Muscle layer of duodenum (tissue), 2 donors: ENCODE results near the gene TTC33.
"Not testable (repeated sequence)": the region's sequence is repeated elsewhere in the genome, so short reads cannot be mapped to it uniquely, and the experiment has no call there.

Source experiments
- H3K27ac ChIP-seq: one replicate; pipeline ENCODE4 v1.7.0; 2013; ENCODE audit warnings: mild to moderate bottlenecking, low read length
- H3K27me3 ChIP-seq: one replicate; pipeline ENCODE4 v1.7.0; 2013; ENCODE audit warnings: low read depth, mild to moderate bottlenecking, control low read depth, low read length
- H3K36me3 ChIP-seq, 2 donors: one replicate each; pipeline ENCODE4 v1.7.0; 2013; ENCODE audit warnings: low read length in 2 of 2, control low read depth in 1 of 2, mild to moderate bottlenecking in 1 of 2; ENCODE audit not compliant: insufficient read depth in 2 of 2, control insufficient read depth in 1 of 2
- H3K4me1 ChIP-seq, 2 donors: one replicate each; pipeline ENCODE4 v1.7.0; 2013; ENCODE audit warnings: low read length in 2 of 2, mild to moderate bottlenecking in 2 of 2, control low read depth in 1 of 2, moderate library complexity in 1 of 2; ENCODE audit not compliant: insufficient read depth in 2 of 2, control insufficient read depth in 1 of 2
- H3K4me3 ChIP-seq, 2 donors: one replicate each; pipeline ENCODE4 v1.7.0; 2013; ENCODE audit warnings: low read length in 2 of 2, low read depth in 1 of 2, mild to moderate bottlenecking in 1 of 2
- H3K9me3 ChIP-seq, 2 donors: one replicate each; pipeline ENCODE4 v1.7.0; 2013; ENCODE audit warnings: low read length in 2 of 2, control low read depth in 1 of 2, mild to moderate bottlenecking in 1 of 2; ENCODE audit not compliant: control insufficient read depth in 1 of 2
- donor health status: healthy.

The TTC33 gene

DNA sequence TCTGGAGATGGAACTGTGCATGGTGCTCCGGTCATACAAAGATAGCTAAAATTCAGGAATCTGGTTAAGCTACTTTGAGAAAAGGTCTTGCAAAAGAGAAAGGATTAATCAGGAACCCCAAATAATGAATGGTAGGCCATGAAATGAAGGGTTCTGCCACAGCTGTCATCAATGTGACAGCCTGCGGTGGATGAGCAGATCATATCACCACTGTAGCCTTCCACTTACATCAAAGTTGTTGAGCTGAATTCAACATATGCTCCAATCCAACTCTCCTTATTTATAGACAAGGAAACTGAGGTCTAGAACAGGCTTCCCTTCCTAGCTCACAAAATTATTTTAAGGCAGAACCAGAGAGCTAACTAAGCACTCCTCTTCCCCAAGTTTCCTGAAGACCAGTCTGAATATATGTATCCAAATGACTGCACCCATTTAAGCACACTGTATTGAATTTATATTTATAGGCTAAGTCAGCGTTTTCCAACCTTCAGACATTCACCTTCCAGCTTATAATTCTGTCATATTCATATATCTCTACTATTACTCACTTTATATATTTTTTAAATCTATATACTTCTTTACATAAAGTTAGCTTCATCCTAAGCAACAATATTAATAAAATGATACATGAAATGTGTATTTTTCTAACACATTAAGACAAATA, 90.0 kb downstream of the TTC33 start:
- H3K9me3 ChIP-seq: no peaks in the 10 kb centered on the region
- H3K4me3 ChIP-seq: no peak overlapping the region
- H3K27ac ChIP-seq: no peak overlapping the region
- H3K27me3 ChIP-seq: no peaks in the 10 kb centered on the region
- H3K36me3 ChIP-seq: no peaks in the 10 kb centered on the region
- no peaks in the 10 kb centered on the region for H3K4me1 ChIP-seq

DNA sequence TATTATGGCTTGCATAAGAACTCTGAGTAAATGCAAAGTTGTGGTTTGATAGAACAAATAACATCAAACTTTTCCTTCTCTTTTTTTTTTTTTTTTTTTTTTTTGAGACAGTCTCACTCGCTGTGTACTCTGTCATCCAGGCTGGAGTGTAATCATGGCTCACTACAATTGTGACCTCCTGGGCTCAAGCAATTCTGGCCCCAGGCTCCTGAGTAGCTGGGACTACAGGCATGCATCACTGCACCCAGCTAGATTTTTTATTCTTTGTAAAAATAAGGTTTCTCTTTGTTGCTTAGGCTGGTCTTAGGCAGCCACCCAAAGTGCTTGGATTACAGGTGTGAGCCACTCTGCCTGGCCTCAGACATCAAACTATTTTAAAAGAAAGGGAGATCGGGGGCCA, 95.0 kb downstream of the TTC33 start:
- no peak overlapping the region for H3K27ac ChIP-seq
- no peaks in the 10 kb centered on the region for H3K9me3 ChIP-seq
- no peak overlapping the region for H3K4me3 ChIP-seq
- no peaks in the 10 kb centered on the region for H3K36me3 ChIP-seq
- no peaks in the 10 kb centered on the region for H3K4me1 ChIP-seq
- H3K27me3 ChIP-seq: no peaks in the 10 kb centered on the region

DNA sequence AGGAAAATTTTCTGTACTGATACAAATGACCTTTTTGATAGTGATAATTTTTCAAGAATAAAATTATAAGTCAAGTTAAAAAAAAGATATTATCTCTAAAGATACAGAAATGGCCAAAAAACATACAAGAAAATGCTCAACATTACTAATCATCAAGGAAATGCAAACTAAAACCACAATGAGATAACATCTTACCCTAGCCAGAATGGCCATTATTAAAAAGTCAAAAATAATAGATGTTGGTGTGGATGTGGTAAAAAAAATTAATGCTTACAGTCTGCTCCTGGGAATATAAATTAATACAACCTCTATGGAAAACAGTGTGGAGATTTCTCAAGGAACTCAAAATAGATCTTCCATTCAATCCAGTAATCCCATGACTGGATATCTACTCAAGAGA, 99.0 kb downstream of the TTC33 start:
- H3K4me3 ChIP-seq: no peak overlapping the region
- H3K27me3 ChIP-seq: no peaks in the 10 kb centered on the region
- H3K4me1 ChIP-seq: no peaks in the 10 kb centered on the region
- H3K27ac ChIP-seq: no peak overlapping the region
- H3K9me3 ChIP-seq: no peaks in the 10 kb centered on the region
- no peaks in the 10 kb centered on the region for H3K36me3 ChIP-seq

DNA sequence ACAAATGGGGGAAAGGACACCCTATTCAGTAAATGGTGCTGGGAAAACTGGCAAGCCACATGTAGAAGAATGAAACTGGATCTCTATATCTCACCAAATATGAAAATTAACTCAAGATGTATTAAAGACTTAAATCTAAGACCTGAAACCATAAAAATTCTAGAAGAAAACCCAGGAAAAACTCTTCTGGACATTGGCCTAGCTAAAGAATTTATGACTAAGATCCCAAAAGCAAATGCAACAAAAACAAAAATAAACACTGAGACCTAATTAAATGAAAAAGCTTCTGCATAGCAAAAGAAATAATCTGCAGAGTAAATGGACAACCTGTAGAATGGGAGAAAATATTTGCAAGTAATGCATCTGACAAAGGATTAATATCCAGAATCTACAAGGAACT, 99.7 kb downstream of the TTC33 start:
- H3K9me3 ChIP-seq, H3K27me3 ChIP-seq, H3K4me1 ChIP-seq, H3K4me3 ChIP-seq, H3K36me3 ChIP-seq, H3K27ac ChIP-seq: not testable (repeated sequence)

DNA sequence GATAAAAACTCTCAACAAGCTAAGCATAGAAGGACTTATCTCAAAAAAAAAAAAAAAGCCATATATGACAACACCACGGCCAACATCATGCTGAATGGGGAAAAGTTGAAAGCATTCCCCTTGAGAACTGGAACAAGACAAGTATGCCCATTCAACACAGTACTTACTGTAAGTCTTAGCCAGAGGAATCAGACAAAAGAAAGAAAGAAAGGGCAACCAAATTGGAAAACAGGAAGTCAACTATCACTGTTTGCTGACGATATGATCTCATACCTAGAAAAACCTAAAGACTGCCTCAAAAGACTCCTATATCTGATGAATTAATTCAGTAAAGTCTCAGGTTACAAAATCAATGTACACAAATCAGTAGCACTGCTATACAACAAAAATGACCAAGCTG, 100.6 kb downstream of the TTC33 start:
- H3K27ac ChIP-seq: no peak overlapping the region
- no peak overlapping the region for H3K4me3 ChIP-seq
- no peaks in the 10 kb centered on the region for H3K9me3 ChIP-seq
- H3K36me3 ChIP-seq: no peaks in the 10 kb centered on the region
- H3K4me1 ChIP-seq: no peaks in the 10 kb centered on the region
- no peaks in the 10 kb centered on the region for H3K27me3 ChIP-seq

DNA sequence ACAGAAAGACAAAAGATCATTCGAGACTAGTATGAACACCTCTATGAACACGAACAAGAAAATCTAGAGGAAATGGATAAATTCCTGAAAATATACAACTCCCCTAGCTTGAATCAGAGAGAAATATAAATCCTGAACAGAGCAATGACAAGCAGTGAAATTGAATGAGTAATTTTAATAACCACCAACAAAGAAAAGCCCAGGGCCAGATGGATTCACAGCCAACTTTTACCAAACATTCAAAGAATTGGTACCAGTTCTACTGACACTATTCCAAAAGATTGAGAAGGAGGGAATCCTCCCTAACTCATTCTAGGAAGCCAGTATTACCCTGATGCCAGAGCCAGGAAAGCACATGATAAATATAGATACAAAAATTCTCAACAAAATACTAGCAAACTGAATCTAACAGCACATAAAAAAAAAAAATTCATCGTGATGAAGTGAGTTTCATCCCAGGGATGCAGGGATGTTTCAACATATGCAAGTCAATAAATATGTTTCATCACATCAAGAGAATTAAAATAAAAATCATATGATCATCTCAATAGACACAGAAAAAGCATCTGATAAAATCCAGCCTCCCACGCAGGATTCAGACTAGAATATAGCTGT, 101.3 kb downstream of the TTC33 start:
- Histone ChIP-seq H3K9me3 (no peaks in the 10 kb centered on the region), H3K27me3 (no peaks in the 10 kb centered on the region), H3K36me3 (no peaks in the 10 kb centered on the region), H3K4me1 (peaks cover 0 to 3% of the 10 kb centered on the region in 2 donors), H3K4me3 (no peak overlapping the region), H3K27ac (no peak overlapping the region)

DNA sequence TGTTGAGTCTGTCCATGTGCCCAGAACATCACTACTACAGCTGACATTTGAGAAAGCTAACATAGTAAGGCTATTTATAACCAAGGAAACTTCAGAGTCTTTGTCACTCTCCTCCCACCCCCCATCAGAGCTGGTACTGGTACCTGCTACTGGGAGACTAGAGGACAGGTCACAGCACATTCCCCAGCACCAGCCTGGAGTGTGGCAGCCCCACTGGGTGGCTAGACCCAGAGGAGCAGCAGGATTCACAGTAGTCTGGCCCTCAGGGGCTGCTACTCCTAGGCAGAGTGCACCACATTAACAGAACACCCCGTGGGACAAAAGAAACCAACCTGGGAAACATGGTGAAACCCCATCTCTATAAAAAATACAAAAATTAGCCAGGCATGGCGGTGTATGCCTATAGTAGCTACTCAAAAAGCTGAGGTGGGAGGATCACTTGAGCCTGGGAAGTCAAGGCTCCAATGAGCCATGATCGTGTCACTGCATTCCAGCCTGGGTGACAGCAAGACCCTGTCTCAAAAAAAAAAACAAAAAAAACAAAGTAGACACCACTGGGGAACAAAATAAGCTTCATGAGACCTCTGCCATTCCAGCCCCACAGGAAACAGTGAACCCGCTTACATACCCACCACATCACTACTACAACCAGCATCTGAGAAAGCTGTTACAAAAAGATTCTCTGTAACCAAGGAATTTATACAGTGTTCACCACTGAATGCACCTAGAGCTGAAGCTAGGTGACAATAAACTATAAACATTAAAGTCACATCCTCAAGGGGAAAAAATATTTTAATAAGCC, 102.3 kb downstream of the TTC33 start:
- Histone ChIP-seq H3K4me3 (no peak overlapping the region), H3K27me3 (no peaks in the 10 kb centered on the region), H3K36me3 (no peaks in the 10 kb centered on the region), H3K4me1 (peaks cover 0 to 3% of the 10 kb centered on the region in 2 donors), H3K27ac (no peak overlapping the region), H3K9me3 (no peaks in the 10 kb centered on the region)

DNA sequence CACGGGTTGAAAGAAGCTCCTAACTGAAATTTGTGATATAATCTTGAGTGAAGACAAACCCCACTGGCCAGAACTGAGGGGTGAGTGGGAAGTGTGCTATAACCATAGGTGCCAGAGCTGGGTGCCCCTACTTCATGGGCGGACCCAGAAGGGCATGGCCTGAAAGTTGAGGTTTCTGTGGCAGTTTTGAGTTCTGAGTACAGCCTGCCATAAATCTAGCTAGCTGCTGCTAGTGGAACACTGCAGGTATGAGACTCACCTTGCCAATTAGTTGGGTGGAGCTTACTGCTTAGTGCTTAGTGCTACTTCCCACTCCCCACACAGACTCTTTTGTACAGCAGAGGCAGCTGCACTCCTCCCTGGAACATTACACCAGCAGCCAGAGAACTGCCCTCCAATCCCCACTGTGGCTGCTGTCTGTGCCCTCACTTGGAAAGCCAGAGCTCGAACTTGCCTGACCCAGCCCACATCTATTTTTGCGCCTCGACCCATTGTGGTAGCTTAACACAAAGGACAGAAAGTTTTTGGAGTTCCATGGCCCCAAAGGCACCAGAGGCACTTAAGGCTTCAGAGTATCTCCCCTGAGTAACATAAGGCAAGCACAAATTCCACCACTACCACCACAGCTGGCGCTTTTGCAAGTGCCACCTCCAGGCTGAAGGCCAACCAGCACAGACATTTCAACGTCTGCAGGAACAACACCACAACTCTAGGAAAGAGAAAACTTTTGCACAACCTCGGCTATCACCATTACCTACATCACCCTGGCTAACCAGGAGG, 103.1 kb downstream of the TTC33 start:
- Histone ChIP-seq H3K4me1 (peaks cover 0 to 3% of the 10 kb centered on the region in 2 donors), H3K9me3 (no peaks in the 10 kb centered on the region), H3K27me3 (no peaks in the 10 kb centered on the region), H3K4me3 (no peak overlapping the region), H3K27ac (no peak overlapping the region), H3K36me3 (no peaks in the 10 kb centered on the region)

DNA sequence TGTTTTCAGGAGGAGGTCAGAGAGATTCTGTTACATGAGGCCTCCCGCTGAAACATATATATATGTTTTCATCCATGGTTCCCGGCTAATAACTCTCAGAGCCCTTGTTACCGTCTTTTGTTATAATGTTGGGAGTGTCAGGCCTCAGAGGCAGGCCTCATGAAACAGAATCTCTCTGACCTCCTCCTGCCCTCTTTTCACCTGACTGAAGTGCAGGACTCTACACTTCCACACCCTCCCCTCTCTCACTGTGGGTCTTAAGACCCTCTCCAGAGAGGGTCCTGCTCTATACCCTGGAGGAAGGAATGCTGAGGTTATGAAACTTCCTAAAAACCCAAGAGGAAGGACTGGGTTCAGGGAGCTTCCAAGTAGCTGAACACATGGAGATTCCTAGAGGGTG, 104.6 kb downstream of the TTC33 start:
- Histone ChIP-seq H3K27ac (no peak overlapping the region), H3K9me3 (no peaks in the 10 kb centered on the region), H3K36me3 (no peaks in the 10 kb centered on the region), H3K4me1 (peaks cover 0 to 3% of the 10 kb centered on the region in 2 donors), H3K4me3 (no peak overlapping the region), H3K27me3 (no peaks in the 10 kb centered on the region)

DNA sequence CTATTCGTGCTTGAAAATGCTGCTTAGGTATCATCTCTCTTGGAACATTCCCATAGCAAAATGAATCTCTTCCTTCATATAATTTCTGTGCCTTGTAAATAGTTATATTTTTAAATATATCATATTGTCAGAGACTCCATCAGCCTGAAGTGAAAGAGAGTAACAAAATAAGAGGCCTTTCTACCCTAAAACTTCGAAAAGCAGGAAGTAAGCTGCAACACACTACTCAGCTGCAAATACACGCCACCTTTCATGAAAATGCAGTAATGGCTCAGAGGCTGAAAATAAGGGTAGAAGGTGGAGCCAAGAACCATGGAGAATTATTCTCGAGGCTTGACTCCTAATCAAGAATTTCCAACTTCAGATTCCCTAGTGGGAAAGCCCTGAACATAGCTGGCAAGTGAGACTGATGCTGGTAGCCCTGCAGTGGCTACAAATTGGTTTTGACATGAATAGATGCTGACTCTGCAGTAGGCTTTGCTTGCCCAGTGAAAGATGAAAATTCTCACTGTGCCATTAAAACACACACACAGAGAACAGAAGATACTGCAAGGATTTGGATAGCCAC, 106.2 kb downstream of the TTC33 start:
- no peak overlapping the region for H3K27ac ChIP-seq
- H3K4me3 ChIP-seq: no peak overlapping the region
- no peaks in the 10 kb centered on the region for H3K36me3 ChIP-seq
- H3K27me3 ChIP-seq: no peaks in the 10 kb centered on the region
- no peaks in the 10 kb centered on the region for H3K9me3 ChIP-seq
- peaks cover 0 to 3% of the 10 kb centered on the region in 2 donors for H3K4me1 ChIP-seq

DNA sequence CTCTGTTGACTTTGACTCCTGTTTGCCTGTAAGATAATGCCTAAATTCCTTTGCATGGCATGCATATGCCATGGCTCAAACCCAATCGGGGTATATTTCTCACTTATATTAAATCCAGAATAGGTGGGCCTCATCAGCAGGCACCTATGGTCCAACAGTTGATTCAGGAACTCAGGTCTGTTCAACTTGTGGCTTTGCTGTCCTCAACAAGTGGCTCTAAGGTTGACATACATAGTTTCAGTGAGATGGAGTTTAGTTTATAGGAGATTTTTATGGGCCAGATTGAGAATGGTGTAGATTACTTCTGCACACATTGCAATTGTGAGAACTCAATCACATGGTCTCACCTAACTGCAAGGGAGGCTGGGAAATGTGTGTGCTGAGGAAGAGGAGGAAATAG, 107.6 kb downstream of the TTC33 start:
- H3K27me3 ChIP-seq: no peaks in the 10 kb centered on the region
- no peaks in the 10 kb centered on the region for H3K36me3 ChIP-seq
- peaks cover 0 to 3% of the 10 kb centered on the region in 2 donors for H3K4me1 ChIP-seq
- H3K4me3 ChIP-seq: no peak overlapping the region
- H3K27ac ChIP-seq: no peak overlapping the region
- H3K9me3 ChIP-seq: no peaks in the 10 kb centered on the region
